CD4-positive, alpha-beta T cell treated with Interleukin-17A for 1 hour (primary cell): ENCODE measurements around the gene PDE4C.

Source experiments
- DNase-seq: peaks from one replicate; pipeline ENCODE4 v3.0.0-alpha.2; 2020

Gene PDE4C

GRCh38 chr19:18196511-18196845 is 29.8 kb downstream of the PDE4C start:
- no peak for DNase-seq

- peak; percentile 45 for DNase-seq
Observed at GRCh38 chr19:18194554-18195238, 31.5 kb downstream of the PDE4C start.

- DNase-seq = no peak
Observed at GRCh38 chr19:18194181-18194530, 32.1 kb downstream of the PDE4C start.

GRCh38 chr19:18193388-18194180 is 32.7 kb downstream of the PDE4C start:
- no peak for DNase-seq

GRCh38 chr19:18192673-18193387 is 33.4 kb downstream of the PDE4C start, which contains the start of gene MPV17L2:
TSS of gene MPV17L2 (plus strand) at chr19:18193218. CDS start at chr19:18193282, 64 bp downstream.
- peak; percentile 100 for DNase-seq

GRCh38 chr19:18191640-18192062 is 34.6 kb downstream of the PDE4C start:
- no peak for DNase-seq

- DNase-seq = no peak
Observed at GRCh38 chr19:18190278-18190677, 36.0 kb downstream of the PDE4C start.

GRCh38 chr19:18185538-18185937 is 40.7 kb downstream of the PDE4C start:
- no peak for DNase-seq

- DNase-seq = no peak
Observed at GRCh38 chr19:18183529-18183928, 42.7 kb downstream of the PDE4C start.

GRCh38 chr19:18179957-18180356 is 46.3 kb downstream of the PDE4C start:
- DNase-seq = no peak

GRCh38 chr19:18176367-18177310 is 49.6 kb downstream of the PDE4C start:
- no peak for DNase-seq

GRCh38 chr19:18174983-18175382 is 51.3 kb downstream of the PDE4C start:
- DNase-seq = no peak
